HG02763 (cell line): Measurements from ENCODE around the gene NOS1AP.

ENCODE experiments used
- ATAC-seq: cut with Tn5 transposase; IDR thresholded peaks from one replicate; pipeline ENCODE4 v1.9.1; 2021; ENCODE audit warnings: mild to moderate bottlenecking, moderate library complexity; ENCODE audit not compliant: unreplicated experiment

The NOS1AP gene

DNA sequence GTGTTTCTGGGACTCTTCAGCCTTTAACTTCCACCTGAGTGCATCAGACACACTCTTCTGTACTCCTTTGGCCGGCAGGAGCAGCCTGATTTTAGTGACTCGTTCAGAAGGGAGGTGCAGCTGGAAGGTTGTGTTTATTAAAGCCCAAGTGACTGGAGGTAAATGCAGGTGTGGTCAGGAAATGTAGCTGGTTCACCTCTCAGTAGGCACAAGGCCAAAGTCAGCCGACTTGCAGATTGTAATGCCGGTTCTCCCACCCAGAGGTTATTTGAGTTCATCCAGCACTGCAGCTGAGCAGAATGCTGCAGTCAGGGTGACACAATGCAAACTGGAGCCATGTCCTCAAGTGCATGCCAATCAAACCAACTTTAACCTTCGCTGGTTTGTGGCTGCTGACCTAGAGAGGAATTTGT, 215.7 kb downstream of the NOS1AP start:
- ATAC-seq = no peak

DNA sequence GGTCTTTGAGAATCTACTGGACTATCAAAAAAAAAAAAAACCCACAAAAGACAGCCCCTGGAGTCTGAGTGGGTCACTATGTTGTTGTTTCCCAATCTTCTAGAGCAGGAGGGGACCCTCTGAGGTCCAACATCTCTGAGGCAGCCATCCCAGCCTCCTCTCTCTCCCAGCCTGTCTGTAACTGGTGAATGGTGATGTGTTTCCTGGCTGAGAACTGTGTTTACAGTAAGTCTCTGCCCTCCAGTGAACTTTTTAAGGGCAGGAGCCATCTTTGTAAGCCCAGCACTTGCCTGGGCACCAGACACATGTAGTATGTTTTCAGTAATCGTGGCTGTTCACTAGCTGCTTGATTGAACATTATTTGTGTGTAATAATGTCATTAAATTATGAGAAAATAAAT, 221.5 kb downstream of the NOS1AP start:
- ATAC-seq = no peak

DNA sequence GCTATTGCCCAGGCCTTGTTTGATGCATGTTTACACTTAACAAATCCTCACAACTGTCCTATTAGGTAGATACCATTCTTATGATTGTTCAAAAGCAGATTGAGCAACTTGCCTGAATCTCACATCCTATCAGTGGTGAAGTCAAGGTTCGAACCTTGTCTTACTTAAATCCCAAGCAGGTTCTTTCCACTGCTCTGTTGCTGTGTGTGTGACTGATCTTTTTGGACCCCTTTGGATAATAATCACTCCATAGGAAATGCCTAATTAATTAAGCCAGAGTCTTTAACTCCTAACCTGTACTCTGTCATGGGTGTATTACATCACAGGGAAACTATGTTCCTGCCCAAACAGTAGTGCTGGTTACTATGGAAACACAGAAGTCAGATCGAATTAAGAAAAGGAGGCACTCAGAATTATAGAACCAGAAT, 222.9 kb downstream of the NOS1AP start:
- no peak for ATAC-seq

DNA sequence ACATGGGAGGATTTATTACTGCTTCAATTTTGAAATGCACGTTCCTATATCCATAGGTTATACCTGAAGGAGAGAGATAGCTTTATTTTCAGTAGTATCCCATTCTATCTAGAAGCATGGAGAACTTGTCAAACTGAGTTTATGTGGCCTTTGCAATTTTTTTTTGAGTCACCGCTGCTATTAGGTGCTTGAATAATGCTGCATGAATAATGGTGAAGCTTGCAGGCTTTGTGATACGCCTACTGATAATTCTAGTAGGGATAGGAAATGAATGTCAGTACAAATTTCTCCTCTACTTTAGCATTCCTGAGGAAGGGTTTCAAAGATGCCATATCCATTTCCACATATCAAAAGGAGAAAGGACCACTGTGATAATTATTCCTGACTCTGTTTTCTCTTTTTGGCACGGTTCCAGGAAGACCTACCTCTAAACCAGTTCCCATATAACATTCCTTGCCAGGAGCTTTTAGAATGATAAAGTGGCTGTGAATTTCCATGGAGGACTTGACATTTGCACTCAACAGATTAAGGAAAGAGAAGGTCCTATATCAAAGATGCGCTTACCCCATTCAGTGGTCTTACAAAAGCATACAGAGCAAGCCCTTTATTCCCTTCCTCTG, 223.7 kb downstream of the NOS1AP start:
- ATAC-seq = no peak

DNA sequence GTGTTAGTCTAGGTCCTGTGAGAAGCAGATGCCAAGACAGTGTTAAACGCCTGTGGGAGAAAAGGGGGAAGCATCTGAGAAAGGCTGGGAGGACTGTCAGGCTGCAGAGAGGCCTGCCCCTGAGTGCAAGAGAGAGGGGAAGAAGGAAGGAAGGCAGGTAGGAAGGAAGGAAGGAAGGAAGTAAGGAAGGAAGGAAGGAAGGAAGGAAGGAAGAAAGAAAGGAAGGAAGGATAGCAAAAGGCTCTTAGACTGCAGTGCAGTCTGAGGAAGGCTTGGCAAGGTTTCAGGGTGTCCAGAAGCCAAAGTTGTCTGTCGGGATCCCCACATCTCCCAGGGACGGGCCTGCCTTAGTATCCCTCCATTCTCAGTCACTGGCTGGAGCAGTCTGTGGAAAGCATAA, 224.5 kb downstream of the NOS1AP start:
- no peak for ATAC-seq

DNA sequence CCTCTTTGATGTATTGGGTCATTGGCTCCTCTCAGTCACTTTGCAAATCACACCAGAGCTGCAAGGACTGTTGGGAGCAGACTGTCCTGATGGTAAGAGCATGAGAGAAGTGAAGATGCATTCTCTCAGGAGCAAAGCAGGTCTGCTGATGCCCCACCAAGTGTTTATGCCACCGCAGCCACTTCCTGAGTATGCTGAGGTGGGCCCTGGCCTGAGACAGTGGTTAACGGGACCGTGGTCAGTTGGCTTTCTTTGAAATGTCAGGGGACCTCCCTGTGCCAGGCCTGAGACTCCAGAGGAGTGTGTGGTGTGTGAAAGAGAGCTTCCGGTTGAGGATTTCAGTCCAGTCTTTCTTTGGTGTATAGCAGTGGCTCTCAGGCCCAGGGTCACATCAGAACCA, 227.7 kb downstream of the NOS1AP start:
- ATAC-seq = no peak

DNA sequence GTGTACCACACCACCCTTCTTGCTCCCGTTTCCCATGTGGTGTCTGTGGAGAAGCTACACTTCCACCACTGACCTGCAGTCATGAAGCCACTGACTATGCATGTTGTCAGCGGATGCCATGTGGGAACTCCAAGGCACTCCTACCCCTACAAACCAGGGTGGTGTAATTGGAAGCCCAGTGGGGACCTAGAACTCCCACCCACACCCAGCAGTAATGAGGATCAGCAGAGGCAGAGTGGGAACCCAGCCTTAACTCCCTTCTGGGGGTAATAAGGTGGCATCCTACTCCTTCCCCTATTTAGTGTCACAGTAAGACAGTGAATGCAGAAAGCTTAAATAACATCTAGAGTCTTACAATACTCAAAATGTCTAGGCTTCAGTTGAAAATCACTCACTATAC, 228.8 kb downstream of the NOS1AP start:
- no peak for ATAC-seq

DNA sequence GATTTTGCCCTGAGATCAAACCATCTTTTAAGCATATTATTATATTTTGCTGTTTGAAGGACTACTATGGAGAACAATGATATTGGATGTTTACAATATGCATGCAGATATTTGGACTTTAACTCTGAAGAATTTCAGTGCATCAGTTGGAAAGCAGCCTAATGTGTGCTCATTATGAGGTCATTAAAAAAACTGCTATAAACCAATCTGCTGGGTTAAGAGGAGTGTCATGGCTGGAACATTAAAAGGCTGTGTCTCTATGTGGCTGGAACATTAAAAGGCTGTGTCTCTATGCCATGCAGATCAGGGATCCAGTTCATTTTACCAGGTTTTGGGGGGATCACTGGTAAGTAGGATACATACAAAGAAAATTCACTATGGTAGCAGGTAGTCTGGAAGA, 229.5 kb downstream of the NOS1AP start:
- no peak for ATAC-seq

DNA sequence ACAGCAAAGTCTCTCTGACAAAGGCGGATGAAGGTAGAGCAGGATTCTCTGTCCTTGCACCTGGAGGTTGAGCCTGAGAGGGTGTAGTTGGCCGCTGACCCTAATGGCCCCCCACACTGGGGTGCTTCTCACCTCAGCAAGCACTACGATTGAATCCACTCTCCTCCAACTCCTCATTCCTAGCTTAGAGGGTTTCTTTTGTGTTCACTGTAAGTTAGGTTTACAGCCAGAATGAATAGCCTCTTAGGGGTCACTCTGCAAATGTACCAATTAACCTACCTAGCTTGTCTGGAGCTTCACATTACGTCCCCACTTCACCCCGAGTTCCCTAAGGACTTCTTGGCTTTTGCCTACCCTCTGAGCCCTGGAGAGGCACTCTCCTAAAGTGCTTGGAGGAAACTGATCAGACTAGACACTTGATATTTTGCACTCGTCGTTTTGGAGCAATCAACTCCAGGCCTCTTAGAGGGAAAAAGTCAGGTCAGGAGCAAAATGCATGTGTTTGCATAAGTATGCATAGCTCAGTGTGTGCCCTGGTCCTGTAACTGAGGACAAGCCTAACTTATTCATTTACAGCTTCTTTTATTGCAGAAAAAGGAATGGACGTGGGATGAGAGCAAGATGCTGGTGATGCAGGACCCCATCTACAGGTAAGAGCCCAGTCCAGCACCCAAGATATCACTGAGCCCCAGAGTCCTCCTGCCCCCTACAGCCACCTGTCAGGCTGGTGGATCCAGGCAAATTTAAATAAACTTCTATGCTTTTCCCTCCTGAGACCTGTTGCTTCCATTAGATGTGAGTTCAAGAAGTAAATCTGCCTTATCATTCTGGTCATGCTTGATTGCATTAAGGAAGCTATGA, 230.8 kb downstream of the NOS1AP start:
- ATAC-seq = no peak

DNA sequence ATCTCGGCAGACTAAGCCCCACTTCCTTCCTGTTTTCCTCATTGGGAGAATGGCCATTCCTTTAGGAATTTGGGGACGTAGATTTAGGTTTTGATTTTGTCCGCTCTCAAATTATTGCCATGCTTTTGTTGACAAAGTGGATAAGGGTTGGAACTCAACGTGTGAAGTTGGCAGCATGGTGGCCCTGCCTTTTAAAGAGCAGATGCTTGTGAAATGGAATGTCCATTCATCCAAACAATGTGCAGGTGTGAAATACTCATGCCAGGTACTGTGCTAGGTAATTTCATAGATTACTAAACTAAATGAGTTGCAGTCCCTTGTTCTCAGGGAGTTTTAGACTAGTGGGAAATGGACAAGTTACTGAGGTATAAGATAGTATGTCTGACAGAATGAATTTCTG, 232.2 kb downstream of the NOS1AP start:
- ATAC-seq = no peak

DNA sequence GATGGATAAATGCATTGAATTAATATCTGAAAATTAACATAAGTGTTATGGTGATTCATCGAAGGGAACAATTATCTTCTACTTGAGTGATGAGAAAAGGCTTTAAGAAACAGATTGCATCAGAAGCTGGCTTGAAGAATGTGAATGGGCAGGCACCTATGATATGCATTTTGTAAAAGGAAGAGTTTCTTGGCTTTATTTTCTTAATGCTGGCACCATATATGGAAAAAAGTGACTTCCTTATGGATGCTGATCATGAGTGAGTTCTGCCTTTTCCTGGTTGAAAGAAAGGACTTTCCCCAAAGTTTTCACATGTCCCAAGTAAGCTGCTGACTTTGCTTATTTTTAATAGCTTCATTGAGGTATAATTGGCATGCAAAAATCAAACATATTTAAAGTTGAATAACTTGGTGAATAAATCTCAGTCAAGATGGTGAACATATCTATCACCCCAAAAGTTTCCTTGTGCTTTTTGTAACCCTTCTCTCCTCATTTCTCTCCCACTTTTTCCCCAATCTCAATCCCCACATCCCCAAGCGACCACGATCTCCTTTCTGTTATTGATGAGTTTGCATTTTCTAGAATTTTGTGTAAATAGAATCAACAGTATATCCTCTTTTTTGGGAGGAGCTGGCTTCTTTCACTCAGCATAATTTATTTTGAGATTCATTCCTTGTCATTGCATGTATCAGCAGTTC, 233.0 kb downstream of the NOS1AP start:
- no peak for ATAC-seq

DNA sequence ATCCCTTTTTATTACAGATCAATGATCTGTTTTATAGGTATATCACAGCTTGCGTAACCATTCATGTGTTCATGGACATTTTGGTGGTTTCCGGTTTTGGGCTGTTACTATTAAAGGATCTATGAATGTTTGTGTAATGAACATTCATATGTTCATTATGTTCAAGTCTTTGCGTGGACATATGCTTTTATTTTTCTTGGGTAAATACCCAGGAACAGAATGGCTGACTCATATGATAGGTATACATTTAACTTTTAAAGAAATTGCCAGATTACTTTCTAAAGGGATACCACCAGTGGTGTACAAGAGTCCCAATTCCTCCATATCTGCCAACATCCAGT, 233.5 kb downstream of the NOS1AP start:
- ATAC-seq = no peak

DNA sequence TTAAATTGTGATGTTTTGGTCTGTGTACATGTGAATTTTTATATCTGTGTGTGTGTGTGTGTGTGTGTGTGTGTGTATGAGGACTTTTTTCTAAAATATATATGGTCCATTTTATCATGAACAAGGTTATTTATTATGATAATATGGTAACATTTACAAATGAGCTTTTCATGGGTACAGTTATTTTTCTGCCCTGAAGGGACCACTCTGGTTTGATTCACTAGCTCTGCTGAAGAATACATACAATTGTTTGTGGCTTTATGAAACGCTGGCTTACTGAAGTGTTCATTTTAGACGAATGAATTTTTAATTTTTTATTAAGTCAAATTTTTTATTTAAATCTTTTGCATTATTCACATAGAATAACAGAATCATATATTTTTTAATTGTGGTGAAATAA, 235.2 kb downstream of the NOS1AP start:
- ATAC-seq = no peak

DNA sequence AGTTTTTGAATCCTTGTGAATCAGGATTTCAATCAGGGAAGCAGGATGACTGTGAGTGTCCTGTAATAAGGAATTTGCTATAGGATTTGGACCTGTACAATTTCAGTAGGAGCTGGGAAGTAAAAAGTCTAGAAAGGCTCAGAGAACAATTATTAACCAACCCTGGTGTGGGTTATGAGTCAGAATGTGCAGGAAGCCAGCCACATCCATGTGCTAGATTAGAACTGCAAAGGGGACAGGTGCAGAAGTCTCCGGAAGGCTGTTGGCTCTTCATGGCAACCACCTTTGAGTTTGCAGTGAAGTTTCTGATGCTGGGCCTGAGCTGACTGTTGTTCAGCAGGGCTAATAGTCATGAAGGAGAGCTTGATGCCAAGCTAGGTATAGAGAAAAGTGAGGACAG, 236.5 kb downstream of the NOS1AP start:
- no peak for ATAC-seq

DNA sequence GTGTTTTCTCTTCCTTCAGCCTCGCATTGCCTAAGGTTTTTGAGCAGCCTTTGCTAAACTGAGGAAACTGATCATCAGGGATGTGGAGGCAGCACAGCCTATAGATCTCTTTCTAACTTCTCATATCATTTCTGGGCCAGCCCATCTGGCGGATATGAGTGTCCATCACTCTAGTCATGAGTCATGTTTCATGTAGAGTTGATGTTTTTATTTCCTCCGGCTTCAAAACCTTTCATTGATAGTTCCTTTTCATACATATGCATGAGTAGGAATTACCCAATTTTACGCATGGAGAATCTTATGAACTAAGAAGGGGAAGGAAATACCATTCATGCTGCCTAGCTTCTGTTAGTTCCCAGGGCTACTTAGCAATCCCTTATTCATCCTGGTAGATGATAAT, 240.8 kb downstream of the NOS1AP start:
- ATAC-seq = no peak

DNA sequence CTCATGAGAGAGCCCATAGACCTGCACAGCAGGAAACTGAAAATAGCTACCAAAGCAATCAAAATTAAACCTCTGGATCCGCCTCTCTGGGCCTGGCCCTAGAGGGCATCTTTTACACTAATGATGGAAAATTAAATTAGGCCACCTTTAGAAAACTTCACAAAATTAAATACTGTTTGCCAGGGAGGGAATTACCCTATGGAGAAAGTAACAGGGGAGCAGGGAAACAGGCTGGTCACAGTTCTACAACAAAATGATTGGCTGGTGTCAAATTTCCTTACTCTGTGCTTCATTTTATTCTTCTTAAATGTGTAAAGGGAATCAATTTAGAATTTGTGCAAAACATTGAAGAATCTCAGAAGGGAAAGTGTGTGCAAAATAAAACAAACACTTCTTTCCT, 244.7 kb downstream of the NOS1AP start:
- ATAC-seq = no peak

DNA sequence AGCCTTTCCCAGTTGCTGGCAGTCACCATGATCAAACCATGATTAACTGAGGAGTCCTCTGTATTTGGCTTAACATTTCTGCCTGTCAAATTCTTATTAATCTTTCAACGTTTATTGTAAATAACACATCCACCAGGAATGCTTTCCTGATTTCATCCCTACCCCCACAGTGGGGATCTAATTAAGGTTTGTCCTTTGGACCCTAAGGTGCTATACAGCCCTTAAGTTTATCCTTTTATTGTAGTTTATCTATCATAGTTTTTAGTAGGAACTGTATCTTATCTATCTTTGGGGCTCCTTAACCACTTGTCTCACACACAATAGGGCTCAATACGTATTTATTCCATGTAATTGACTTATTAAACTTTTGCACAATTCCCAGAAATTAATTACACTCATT, 246.2 kb downstream of the NOS1AP start:
- ATAC-seq = no peak

DNA sequence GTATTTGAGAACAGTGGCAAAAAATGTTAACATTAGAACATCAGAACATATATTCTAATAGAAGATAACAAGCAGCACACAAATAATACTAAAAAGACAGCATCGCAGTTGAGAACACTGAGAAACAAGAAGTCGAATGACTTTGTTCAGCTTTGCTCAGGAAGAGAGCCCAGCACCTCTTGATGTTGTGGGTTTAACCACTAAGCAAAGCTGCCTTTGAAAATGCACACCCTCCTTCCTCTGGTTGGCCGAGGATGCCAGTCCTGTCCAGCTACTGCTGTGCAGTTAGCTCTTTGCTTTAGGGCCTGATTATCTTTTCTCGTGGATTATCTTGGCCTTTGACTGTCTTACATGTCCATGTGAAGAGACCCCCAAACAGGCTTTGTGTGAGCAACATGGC, 246.7 kb downstream of the NOS1AP start:
- no peak for ATAC-seq

DNA sequence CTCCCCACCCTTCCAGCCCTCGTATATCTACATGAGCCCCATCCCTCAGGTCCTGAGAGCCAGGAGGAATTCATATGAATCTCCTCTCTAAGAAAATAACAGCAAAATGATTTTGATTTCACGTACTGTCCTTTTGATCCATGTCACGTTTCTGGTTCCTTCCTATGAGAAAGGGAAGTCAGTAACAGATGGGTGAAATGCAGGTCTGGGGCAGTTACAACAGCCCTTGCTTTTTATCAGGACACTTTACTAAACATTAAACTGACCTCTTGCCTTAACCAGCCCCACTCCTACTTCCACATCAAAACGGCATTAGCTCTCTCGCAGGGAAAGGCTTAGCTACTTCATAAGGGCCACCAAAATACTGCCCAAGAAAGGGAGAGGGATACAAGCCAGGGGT, 248.1 kb downstream of the NOS1AP start:
- no peak for ATAC-seq

DNA sequence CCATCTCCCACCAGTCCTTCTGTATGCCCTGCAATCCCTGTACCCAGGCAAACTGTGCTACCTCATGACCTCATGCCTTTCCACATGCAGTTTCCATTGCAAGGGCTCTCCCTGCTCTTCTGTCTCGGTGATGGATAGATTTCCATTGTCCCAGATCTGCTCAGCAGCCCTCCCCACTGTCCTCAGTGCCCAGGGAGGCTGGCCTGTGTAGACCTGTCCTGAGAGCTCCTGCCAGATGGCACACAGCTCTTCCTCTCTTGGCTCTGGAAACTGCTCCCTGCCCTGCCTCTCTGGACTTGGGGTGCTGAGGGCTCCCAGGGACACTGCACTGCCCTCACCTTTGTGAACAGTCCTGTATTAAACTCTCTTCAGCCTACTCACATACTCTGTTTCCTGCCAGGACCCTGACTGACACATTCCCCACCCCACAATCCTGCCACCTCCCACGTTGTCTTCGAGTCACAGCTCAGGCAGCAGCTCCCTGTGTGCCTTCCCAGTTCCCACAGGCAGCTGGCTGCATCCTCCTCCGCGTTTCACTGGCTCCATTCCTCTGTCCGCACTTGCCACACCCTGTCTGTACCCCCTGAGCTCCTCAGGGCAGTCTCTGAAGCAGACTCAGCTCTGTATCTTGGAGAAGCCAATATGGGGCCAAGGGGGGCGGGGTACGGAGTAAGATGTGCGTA, 250.1 kb downstream of the NOS1AP start:
- ATAC-seq = no peak

DNA sequence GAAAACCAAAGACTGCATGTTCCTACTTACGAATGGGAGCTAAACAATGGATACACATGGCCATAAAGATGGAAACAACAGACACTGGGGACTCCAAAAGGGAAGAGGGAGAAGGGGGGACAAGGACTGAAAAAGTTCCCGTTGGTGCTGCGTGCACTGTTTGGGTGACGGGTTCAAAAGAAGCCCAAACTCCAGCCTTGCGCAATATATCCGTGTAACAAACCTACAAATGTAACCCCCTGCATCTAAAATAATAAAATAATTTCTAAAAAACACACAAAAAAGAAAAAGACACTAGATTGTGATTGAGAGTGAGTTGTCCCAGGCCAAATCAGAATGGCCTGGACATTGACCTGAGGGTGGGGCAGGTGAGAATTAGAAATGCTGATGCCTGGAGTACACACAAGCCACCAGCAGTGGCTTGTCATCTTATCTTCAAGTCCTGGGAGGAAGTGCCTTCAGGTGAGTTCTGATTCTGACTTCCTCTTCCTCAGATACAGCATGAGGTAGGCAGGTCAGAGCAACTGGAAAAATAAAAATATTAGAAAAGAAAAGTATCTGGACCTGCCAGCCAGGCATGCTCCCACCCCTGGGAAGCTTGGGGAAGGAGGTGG, 252.4 kb downstream of the NOS1AP start:
- ATAC-seq = no peak
